NCI-H1105 treated with DMSO at 0.1 percent for 48 hours (cell line): Measurements from ENCODE around the gene LRRK2.
"Not testable (repeated sequence)": the region's sequence is repeated elsewhere in the genome, so short reads cannot be mapped to it uniquely, and the experiment has no call there.

Source experiments
- DNase-seq: peaks from one replicate; lab custom pipeline; 2025; lab: John Stamatoyannopoulos, UW

Gene LRRK2

GRCh38 chr12:40248585-40249297 lies 23.9 kb downstream of the LRRK2 start:
- DNase-seq, result no peak

- DNase-seq, result not testable (repeated sequence)
Observed at GRCh38 chr12:40250652-40251051, 25.9 kb downstream of the LRRK2 start.

- DNase-seq, result no peak
Observed at GRCh38 chr12:40253936-40254335, 29.1 kb downstream of the LRRK2 start.

- no peak for DNase-seq
Observed at GRCh38 chr12:40254455-40255085, 29.8 kb downstream of the LRRK2 start.

- no peak for DNase-seq
Observed at GRCh38 chr12:40258371-40258770, 33.6 kb downstream of the LRRK2 start.

GRCh38 chr12:40261937-40262336 lies 37.1 kb downstream of the LRRK2 start:
- no peak for DNase-seq

- DNase-seq, result no peak
Observed at GRCh38 chr12:40262657-40263056, 37.9 kb downstream of the LRRK2 start.

GRCh38 chr12:40263616-40264409 lies 39.0 kb downstream of the LRRK2 start:
- DNase-seq, result no peak

- DNase-seq, result no peak
Observed at GRCh38 chr12:40271981-40272664, 47.3 kb downstream of the LRRK2 start.

GRCh38 chr12:40281791-40282364 lies 57.1 kb downstream of the LRRK2 start:
- no peak for DNase-seq

GRCh38 chr12:40286583-40286982 lies 61.8 kb downstream of the LRRK2 start:
- no peak for DNase-seq

GRCh38 chr12:40287369-40287975 lies 62.7 kb downstream of the LRRK2 start:
- no peak for DNase-seq

GRCh38 chr12:40292788-40293429 lies 68.1 kb downstream of the LRRK2 start:
- DNase-seq, result no peak

- DNase-seq, result no peak
Observed at GRCh38 chr12:40298341-40298740, 73.5 kb downstream of the LRRK2 start.

GRCh38 chr12:40300490-40300889 lies 75.7 kb downstream of the LRRK2 start:
- DNase-seq, result no peak

GRCh38 chr12:40309001-40309400 lies 84.2 kb downstream of the LRRK2 start:
- DNase-seq, result no peak

- no peak for DNase-seq
Observed at GRCh38 chr12:40310211-40310610, 85.4 kb downstream of the LRRK2 start.

- no peak for DNase-seq
Observed at GRCh38 chr12:40312196-40312595, 87.4 kb downstream of the LRRK2 start.

- peak; percentile 40 for DNase-seq
Observed at GRCh38 chr12:40312982-40313576, 88.3 kb downstream of the LRRK2 start.

- DNase-seq, result no peak
Observed at GRCh38 chr12:40313928-40314327, 89.1 kb downstream of the LRRK2 start.

- DNase-seq, result no peak
Observed at GRCh38 chr12:40314927-40315326, 90.1 kb downstream of the LRRK2 start.
